Measurements from ENCODE around the gene LHX8.
"Not testable (repeated sequence)": the region's sequence is repeated elsewhere in the genome, so short reads cannot be mapped to it uniquely, and the experiment has no call there.

Gene LHX8

GRCh38 chr1:75132812-75133619 lies 1.2 kb upstream of the LHX8 start:
- no peak for DNase-seq (ENCODE audit: low read depth)

- no peak for DNase-seq (ENCODE audit: low read depth)
Observed at GRCh38 chr1:75134647-75135572, 722 bp downstream of the LHX8 start.

GRCh38 chr1:75135573-75136194 lies 1.5 kb downstream of the LHX8 start:
- DNase-seq (ENCODE audit: low read depth) = no peak

GRCh38 chr1:75136195-75136815 lies 2.1 kb downstream of the LHX8 start:
- no peak for DNase-seq (ENCODE audit: low read depth)

- no peak for DNase-seq (ENCODE audit: low read depth)
Observed at GRCh38 chr1:75136921-75137641, 2.9 kb downstream of the LHX8 start.

GRCh38 chr1:75152092-75152491 lies 17.9 kb downstream of the LHX8 start:
- no peak for DNase-seq (ENCODE audit: low read depth)

- no peak for DNase-seq (ENCODE audit: low read depth)
Observed at GRCh38 chr1:75159154-75159553, 25.0 kb downstream of the LHX8 start.

- DNase-seq (ENCODE audit: low read depth) = no peak
Observed at GRCh38 chr1:75165264-75165663, 31.1 kb downstream of the LHX8 start.

- DNase-seq (ENCODE audit: low read depth) = no peak
Observed at GRCh38 chr1:75166821-75167220, 32.6 kb downstream of the LHX8 start.

GRCh38 chr1:75170011-75170410 lies 35.8 kb downstream of the LHX8 start:
- DNase-seq (ENCODE audit: low read depth) = no peak

- no peak for DNase-seq (ENCODE audit: low read depth)
Observed at GRCh38 chr1:75170981-75171380, 36.8 kb downstream of the LHX8 start.

GRCh38 chr1:75171876-75172275 lies 37.7 kb downstream of the LHX8 start:
- no peak for DNase-seq (ENCODE audit: low read depth)

GRCh38 chr1:75172556-75172955 lies 38.4 kb downstream of the LHX8 start:
- no peak for DNase-seq (ENCODE audit: low read depth)

- no peak for DNase-seq (ENCODE audit: low read depth)
Observed at GRCh38 chr1:75174031-75174760, 40.0 kb downstream of the LHX8 start.

GRCh38 chr1:75181214-75181955 lies 47.2 kb downstream of the LHX8 start:
- DNase-seq (ENCODE audit: low read depth) = not testable (repeated sequence)

- no peak for DNase-seq (ENCODE audit: low read depth)
Observed at GRCh38 chr1:75188892-75189291, 54.7 kb downstream of the LHX8 start.

GRCh38 chr1:75198163-75198562 lies 64.0 kb downstream of the LHX8 start:
- no peak for DNase-seq (ENCODE audit: low read depth)

GRCh38 chr1:75198761-75199160 lies 64.6 kb downstream of the LHX8 start:
- DNase-seq (ENCODE audit: low read depth) = no peak

- DNase-seq (ENCODE audit: low read depth) = no peak
Observed at GRCh38 chr1:75202751-75203150, 68.6 kb downstream of the LHX8 start.

All from GM04503 (cell line).